ENCODE data around the gene SIPA1L3. TPM values are rescaled to one million over a fixed set of nuclear protein-coding genes. Genes with fewer than 3 reads are reported as not detected.

SIPA1L3 gene
- polyA plus RNA-seq, 2 of the 4 experiments (the other 2 are of a cell fraction): 28.9 to 50.6 TPM

GRCh38 chr19:38184815-38185214 lies 277.8 kb downstream of the SIPA1L3 start:
- 93% methylated on average over 9 of the region's 9 CpGs for WGBS (ENCODE audit: missing lambda C conversion rate)
- ATAC-seq: no peak
- POLR2A ChIA-PET: no interaction called here
- FAIRE-seq: no peak
- H3K4me1 ChIP-seq: no peaks in the 10 kb centered on the region; the same call in 2 of the 3 replicates
- CTCF ChIA-PET: interaction anchor here (0.7 to 3.3 kb wide), 6 partner anchors 12 to 282 kb away, joined by 3 to 13 read pairs (median 4); no protein-coding TSS in a partner anchor
- H3K27ac ChIP-seq: no peak overlapping the region
- no peak for DNase-seq (ENCODE audit: low read depth in 1 of 2, low spot score in 1 of 2)
- no peak overlapping the region for H3K4me2 ChIP-seq
- TF ChIP-seq, protein P1, sequence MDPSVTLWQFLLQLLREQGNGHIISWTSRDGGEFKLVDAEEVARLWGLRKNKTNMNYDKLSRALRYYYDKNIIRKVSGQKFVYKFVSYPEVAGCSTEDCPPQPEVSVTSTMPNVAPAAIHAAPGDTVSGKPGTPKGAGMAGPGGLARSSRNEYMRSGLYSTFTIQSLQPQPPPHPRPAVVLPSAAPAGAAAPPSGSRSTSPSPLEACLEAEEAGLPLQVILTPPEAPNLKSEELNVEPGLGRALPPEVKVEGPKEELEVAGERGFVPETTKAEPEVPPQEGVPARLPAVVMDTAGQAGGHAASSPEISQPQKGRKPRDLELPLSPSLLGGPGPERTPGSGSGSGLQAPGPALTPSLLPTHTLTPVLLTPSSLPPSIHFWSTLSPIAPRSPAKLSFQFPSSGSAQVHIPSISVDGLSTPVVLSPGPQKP (IDR thresholded peaks at IDR 0.05; ENCODE audit: low read depth, low read length): no peak
- no peak for TF ChIP-seq HOXB5 (CRISPR knock-in tag; IDR thresholded peaks at IDR 0.05)
- no peak for TF ChIP-seq NR3C1 (IDR thresholded peaks at IDR 0.05)
- TF ChIP-seq EP300 (IDR thresholded peaks at IDR 0.05): no peak
- H3K9me3 ChIP-seq: peaks cover 11% of the 10 kb centered on the region
- H3K4me3 ChIP-seq: no peak overlapping the region

DNA sequence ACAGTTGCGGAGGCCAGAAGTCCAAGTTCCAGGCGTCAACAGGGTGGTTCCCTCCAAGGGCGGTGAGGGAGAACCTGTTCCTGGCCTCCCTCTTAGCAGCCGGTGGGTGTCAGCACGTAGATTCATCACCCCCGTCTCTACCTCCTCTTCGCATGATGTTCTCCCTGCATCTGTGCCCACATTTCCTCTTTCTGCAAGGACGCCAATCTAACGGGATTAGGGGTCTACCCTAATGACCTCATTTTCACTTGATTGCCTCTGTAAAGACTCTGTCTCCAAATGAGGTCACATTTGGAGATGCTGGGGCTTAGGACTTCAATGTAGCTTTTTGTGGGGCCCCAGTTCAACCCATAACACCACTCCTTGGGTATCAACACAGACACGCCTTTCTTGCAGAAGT lies 278.6 kb downstream of the SIPA1L3 start:
- ChIA-PET CTCF (interaction anchor here (1.0 to 1.4 kb wide), 4 partner anchors 24 to 58 kb away, joined by 3 to 4 read pairs (median 4); no protein-coding TSS in a partner anchor), POLR2A (no interaction called here)
- Histone ChIP-seq H3K27ac (no peak overlapping the region), H3K4me2 (no peak overlapping the region), H3K4me3 (no peak overlapping the region), H3K4me1 (no peaks in the 10 kb centered on the region; the same call in 2 of the 3 replicates), H3K9me3 (peaks cover 3% of the 10 kb centered on the region)
- 95% methylated on average over 10 of the region's 10 CpGs for WGBS (ENCODE audit: missing lambda C conversion rate)
- DNase-seq (ENCODE audit: low read depth in 1 of 2, low spot score in 1 of 2) (no peak), FAIRE-seq (no peak), ATAC-seq (no peak)
- TF ChIP-seq MAZ (IDR thresholded peaks at IDR 0.05; ENCODE audit: borderline replicate concordance, low read depth, low read length): no peak
- no peak for TF ChIP-seq CBX8 (IDR thresholded peaks at IDR 0.05)
- TF ChIP-seq RFX5 (IDR thresholded peaks at IDR 0.05): no peak
- TF ChIP-seq PHF8 (IDR thresholded peaks at IDR 0.05; ENCODE audit: borderline replicate concordance, low read depth): no peak
- TF ChIP-seq FOXS1 (CRISPR knock-in tag; IDR thresholded peaks at IDR 0.05): no peak
- no peak for TF ChIP-seq HMGXB4 (CRISPR knock-in tag; IDR thresholded peaks at IDR 0.05; ENCODE audit: borderline replicate concordance)
- TF ChIP-seq POLR2AphosphoS2 (conservative IDR thresholded peaks at IDR 0.05; ENCODE audit: low read length): no peak
- no peak for TF ChIP-seq EHF (CRISPR knock-in tag; IDR thresholded peaks at IDR 0.05)
- TF ChIP-seq FOSB (CRISPR knock-in tag; IDR thresholded peaks at IDR 0.05): no peak
- TF ChIP-seq POLR2A (IDR thresholded peaks at IDR 0.05; ENCODE audit: low read length): no peak
- TF ChIP-seq ZFP36 (IDR thresholded peaks at IDR 0.05; ENCODE audit: borderline replicate concordance, partially characterized antibody): no peak

GRCh38 chr19:38190061-38190460 lies 283.1 kb downstream of the SIPA1L3 start:
- FAIRE-seq (no peak), DNase-seq (ENCODE audit: low read depth in 1 of 2, low spot score in 1 of 2) (no peak), ATAC-seq (peak in 1 of 2 experiments; percentile 36; a peak in 3 of 6 replicates)
- ChIA-PET CTCF (interaction anchor here (0.6 to 3.6 kb wide), 7 partner anchors 9 to 421 kb away, joined by 3 to 26 read pairs (median 3); no protein-coding TSS in a partner anchor), POLR2A (no interaction called here)
- TF ChIP-seq JUNB (IDR thresholded peaks at IDR 0.05) (no peak), FOSL2 (IDR thresholded peaks at IDR 0.05) (no peak), FOSL2 (CRISPR knock-in tag; IDR thresholded peaks at IDR 0.05) (no peak), RCOR1 (IDR thresholded peaks at IDR 0.05; ENCODE audit: low read depth, low read length) (no peak)
- H3K9me3 ChIP-seq: no peaks in the 10 kb centered on the region
- peaks cover 25% of the 10 kb centered on the region for H3K4me1 ChIP-seq
- H3K4me3 ChIP-seq: no peak overlapping the region
- H3K4me2 ChIP-seq: no peak overlapping the region
- 69% methylated on average over 6 of the region's 6 CpGs for WGBS (ENCODE audit: missing lambda C conversion rate)
- 0 out of 6 replicates have a peak overlapping the region, but pooled peaks of 1 of the 2 experiments have one; percentile 4 for H3K27ac ChIP-seq

DNA sequence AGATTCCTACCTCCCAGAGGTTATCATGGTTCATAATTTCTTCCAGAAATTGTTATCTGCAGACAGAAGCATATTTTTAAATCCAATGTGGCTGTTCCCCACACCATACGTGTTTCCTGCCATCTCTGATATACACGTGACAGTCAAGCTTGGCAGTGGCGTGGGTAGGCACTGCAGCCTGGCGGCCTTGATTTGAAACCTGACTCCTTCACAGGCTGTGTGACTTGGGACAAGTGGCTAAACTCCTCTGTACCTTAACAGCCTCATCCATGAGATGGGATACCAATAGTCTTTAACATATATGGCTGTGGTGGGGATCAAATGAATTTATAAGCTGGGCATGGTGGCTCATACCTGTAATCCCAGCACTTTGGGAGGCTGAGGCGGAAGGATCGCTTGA lies 283.8 kb downstream of the SIPA1L3 start:
- Histone ChIP-seq H3K9me3 (no peaks in the 10 kb centered on the region), H3K27ac (no peak overlapping the region), H3K4me3 (no peak overlapping the region), H3K4me2 (no peak overlapping the region), H3K4me1 (peaks cover 28% of the 10 kb centered on the region)
- 88% methylated on average over 6 of the region's 6 CpGs for WGBS (ENCODE audit: missing lambda C conversion rate)
- no peak for DNase-seq (ENCODE audit: low read depth in 1 of 2, low spot score in 1 of 2)
- FAIRE-seq: no peak
- POLR2A ChIA-PET: no interaction called here
- CTCF ChIA-PET: interaction anchor here (0.8 to 3.6 kb wide), 11 partner anchors 9 to 291 kb away, joined by 3 to 26 read pairs (median 4); no protein-coding TSS in a partner anchor
- no peak for ATAC-seq
- TF ChIP-seq TFCP2L1 (CRISPR knock-in tag; IDR thresholded peaks at IDR 0.05) (no peak), E2F6 (IDR thresholded peaks at IDR 0.05; ENCODE audit: borderline replicate concordance, low read depth) (no peak), CHD4 (IDR thresholded peaks at IDR 0.05; ENCODE audit: borderline replicate concordance) (no peak), POLR2AphosphoS2 (conservative IDR thresholded peaks at IDR 0.05; ENCODE audit: low read length) (no peak), CHD2 (IDR thresholded peaks at IDR 0.05; ENCODE audit: low read length, partially characterized antibody) (no peak), KDM1A (IDR thresholded peaks at IDR 0.05; ENCODE audit: low read depth) (no peak), HOXA7 (CRISPR knock-in tag; IDR thresholded peaks at IDR 0.05) (no peak), HOXB13 (CRISPR knock-in tag; IDR thresholded peaks at IDR 0.05; ENCODE audit: low read depth) (no peak), HES2 (IDR thresholded peaks at IDR 0.05) (no peak), MYC (IDR thresholded peaks at IDR 0.05; ENCODE audit: borderline replicate concordance, low read length) (no peak), BCL3 (IDR thresholded peaks at IDR 0.05) (no peak)
